Measurements from ENCODE around the gene DNAJC24. TPM values are rescaled to one million over a fixed set of nuclear protein-coding genes. Genes with fewer than 3 reads are reported as not detected.

DNAJC24 gene
- total and polyA plus RNA-seq, 10 of the 15 experiments (the other 5 are each of a cell fraction or from before 2014, with no cell fraction given): 10.0 to 25.4 (median 13.8) TPM

DNA sequence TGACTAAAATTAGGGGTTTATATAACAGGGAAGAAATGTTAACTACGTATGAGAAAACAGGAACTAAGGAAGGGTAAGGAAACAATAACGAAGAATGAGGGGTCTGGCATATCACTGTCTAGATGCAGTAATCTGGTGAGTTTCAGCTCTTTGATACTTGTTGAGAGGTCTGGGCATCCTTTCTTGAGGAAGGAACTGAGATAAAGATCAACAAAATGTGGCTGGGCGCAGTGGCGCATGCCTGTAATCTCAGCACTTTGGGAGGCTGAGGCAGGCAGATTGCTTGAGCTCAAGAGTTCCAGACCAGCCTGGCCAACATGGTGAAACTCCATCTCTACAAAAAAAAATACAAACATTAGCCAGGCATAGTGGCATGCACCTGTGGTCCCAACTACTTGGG lies 2.9 kb upstream of the DNAJC24 start:
- POLR2A ChIA-PET: no interaction called here
- Histone ChIP-seq H3K27me3 (replicated peaks in 1 of 2; ENCODE audit: control insufficient read depth in 2 of 2, insufficient read depth in 2 of 2, low read length in 1 of 2) (no peaks in the 10 kb centered on the region; a peak in 1 of 4 replicates), H2AFZ (ENCODE audit: control insufficient read depth, low read depth, low read length) (no peak overlapping the region), H3K9ac (ENCODE audit: control insufficient read depth, insufficient read depth, low read length) (no peak overlapping the region), H3K27ac (ENCODE audit: control insufficient read depth, insufficient read depth) (no peak overlapping the region), H3K4me2 (ENCODE audit: control insufficient read depth, insufficient read depth) (no peak overlapping the region), H3K4me1 (ENCODE audit: control insufficient read depth, insufficient read depth, low read length) (no peaks in the 10 kb centered on the region), H3K4me3 (no peak overlapping the region), H3K9me3 (replicated peaks; ENCODE audit: control insufficient read depth, insufficient read depth, low read length) (no peaks in the 10 kb centered on the region), H3K79me2 (ENCODE audit: control insufficient read depth, insufficient read depth, low read length) (peaks cover 9% of the 10 kb centered on the region), H4K20me1 (ENCODE audit: control insufficient read depth, insufficient read depth) (no peaks in the 10 kb centered on the region), H3K36me3 (ENCODE audit: control insufficient read depth in 2 of 2, insufficient read depth in 2 of 2, low read length in 1 of 2) (no peaks in the 10 kb centered on the region)
- DNase-seq (ENCODE audit: low read depth, low spot score) (no peak), FAIRE-seq (no peak), ATAC-seq (no peak)
- TF ChIP-seq, protein P1, sequence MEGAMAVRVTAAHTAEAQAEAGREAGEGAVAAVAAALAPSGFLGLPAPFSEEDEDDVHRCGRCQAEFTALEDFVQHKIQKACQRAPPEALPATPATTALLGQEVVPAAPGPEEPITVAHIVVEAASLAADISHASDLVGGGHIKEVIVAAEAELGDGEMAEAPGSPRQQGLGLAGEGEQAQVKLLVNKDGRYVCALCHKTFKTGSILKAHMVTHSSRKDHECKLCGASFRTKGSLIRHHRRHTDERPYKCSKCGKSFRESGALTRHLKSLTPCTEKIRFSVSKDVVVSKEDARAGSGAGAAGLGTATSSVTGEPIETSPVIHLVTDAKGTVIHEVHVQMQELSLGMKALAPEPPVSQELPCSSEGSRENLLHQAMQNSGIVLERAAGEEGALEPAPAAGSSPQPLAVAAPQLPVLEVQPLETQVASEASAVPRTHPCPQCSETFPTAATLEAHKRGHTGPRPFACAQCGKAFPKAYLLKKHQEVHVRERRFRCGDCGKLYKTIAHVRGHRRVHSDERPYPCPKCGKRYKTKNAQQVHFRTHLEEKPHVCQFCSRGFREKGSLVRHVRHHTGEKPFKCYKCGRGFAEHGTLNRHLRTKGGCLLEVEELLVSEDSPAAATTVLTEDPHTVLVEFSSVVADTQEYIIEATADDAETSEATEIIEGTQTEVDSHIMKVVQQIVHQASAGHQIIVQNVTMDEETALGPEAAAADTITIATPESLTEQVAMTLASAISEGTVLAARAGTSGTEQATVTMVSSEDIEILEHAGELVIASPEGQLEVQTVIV (IDR thresholded peaks at IDR 0.05; ENCODE audit: borderline replicate concordance, partially characterized antibody): no peak
- TF ChIP-seq SPI1 (IDR thresholded peaks at IDR 0.05; ENCODE audit: borderline replicate concordance, insufficient read depth, low read depth, low read length) (no peak), ZNF24 (IDR thresholded peaks at IDR 0.05) (no peak), CHD1 (IDR thresholded peaks at IDR 0.05; ENCODE audit: low read depth, low read length) (no peak), ZNF217 (IDR thresholded peaks at IDR 0.05) (no peak), LARP7 (IDR thresholded peaks at IDR 0.05) (no peak), MEF2A (IDR thresholded peaks at IDR 0.05; ENCODE audit: insufficient read depth, low read depth, low read length) (no peak)
- TF ChIP-seq, protein P2, sequence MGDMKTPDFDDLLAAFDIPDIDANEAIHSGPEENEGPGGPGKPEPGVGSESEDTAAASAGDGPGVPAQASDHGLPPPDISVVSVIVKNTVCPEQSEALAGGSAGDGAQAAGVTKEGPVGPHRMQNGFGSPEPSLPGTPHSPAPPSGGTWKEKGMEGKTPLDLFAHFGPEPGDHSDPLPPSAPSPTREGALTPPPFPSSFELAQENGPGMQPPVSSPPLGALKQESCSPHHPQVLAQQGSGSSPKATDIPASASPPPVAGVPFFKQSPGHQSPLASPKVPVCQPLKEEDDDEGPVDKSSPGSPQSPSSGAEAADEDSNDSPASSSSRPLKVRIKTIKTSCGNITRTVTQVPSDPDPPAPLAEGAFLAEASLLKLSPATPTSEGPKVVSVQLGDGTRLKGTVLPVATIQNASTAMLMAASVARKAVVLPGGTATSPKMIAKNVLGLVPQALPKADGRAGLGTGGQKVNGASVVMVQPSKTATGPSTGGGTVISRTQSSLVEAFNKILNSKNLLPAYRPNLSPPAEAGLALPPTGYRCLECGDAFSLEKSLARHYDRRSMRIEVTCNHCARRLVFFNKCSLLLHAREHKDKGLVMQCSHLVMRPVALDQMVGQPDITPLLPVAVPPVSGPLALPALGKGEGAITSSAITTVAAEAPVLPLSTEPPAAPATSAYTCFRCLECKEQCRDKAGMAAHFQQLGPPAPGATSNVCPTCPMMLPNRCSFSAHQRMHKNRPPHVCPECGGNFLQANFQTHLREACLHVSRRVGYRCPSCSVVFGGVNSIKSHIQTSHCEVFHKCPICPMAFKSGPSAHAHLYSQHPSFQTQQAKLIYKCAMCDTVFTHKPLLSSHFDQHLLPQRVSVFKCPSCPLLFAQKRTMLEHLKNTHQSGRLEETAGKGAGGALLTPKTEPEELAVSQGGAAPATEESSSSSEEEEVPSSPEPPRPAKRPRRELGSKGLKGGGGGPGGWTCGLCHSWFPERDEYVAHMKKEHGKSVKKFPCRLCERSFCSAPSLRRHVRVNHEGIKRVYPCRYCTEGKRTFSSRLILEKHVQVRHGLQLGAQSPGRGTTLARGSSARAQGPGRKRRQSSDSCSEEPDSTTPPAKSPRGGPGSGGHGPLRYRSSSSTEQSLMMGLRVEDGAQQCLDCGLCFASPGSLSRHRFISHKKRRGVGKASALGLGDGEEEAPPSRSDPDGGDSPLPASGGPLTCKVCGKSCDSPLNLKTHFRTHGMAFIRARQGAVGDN (IDR thresholded peaks at IDR 0.05): no peak
- RAD21 ChIA-PET (ENCODE audit: unreplicated experiment): no interaction called here
- SMC1A ChIA-PET (ENCODE audit: uncharacterized antibody, unreplicated experiment): interaction anchor here (0.9 kb wide), 1 partner anchor 16 kb away, joined by 3 read pairs; no protein-coding TSS in a partner anchor
- intact Hi-C loops (cut with micrococcal nuclease; ENCODE audit: unreplicated experiment) (no loop called here), in situ Hi-C loops (cut with MboI) (no loop called here)
- 2% methylated on average over 4 of the region's 4 CpGs for WGBS (ENCODE audit: insufficient coverage, insufficient replicate concordance, low lambda C conversion rate, missing lambda C conversion rate)
- no TSS peak for BruUV-seq (replicated peaks)
- CTCF ChIA-PET: interaction anchor here (2.1 kb wide), 1 partner anchor 592 kb away, joined by 7 read pairs; no protein-coding TSS in a partner anchor

Data from GM12878 (cell line).